Gastroesophageal sphincter (tissue), 3 donors: ENCODE data around the gene TELO2.

ENCODE experiments used
- EP300 ChIP-seq: sonication (generic); formaldehyde crosslinking; IDR thresholded peaks from one replicate; pipeline ENCODE4 v1.6.1; 2017; ENCODE audit warnings: antibody characterized with exemption, mild to moderate bottlenecking
- POLR2A ChIP-seq, 2 donors: fragments of 450-650 bp; IDR thresholded peaks; one replicate each; pipeline ENCODE4 v1.6.1; 2017; ENCODE audit warnings: antibody characterized with exemption in 2 of 2, mild to moderate bottlenecking in 2 of 2, moderate library complexity in 1 of 2
- TF ChIP-seq, protein P1 (sequence below), 4 experiments: fragments of 200-600 bp in 2 of 4; fragments of 450-650 bp in 2 of 4; sonication (generic) in 1 of 4; IDR thresholded peaks; one replicate each; pipeline ENCODE4 v1.5.1; 2017 to 2019; ENCODE audit warnings: antibody characterized with exemption in 4 of 4, mild to moderate bottlenecking in 2 of 4, moderate library complexity in 2 of 4

DNA sequence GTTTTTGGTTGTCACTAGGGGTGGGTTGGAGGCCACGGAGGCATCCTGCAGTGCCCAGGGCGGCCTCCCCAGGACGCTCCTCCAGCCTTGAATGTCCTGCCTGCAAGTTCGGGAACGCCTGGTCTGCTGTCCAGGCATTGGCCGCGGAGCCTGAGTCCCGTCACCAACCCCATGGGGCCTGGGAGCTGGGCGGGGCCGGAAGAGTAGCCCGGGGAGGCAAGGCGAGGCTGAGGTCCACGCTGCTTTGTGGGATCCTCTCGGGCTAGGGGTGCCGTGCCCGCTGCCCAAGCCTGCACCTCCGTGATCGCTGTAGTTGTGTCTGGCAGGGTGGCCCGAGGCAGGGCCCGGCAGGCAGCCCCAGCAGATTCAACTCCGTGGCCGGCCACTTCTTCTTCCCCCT lies 12.8 kb downstream of the TELO2 start:
- TF ChIP-seq, protein P1, sequence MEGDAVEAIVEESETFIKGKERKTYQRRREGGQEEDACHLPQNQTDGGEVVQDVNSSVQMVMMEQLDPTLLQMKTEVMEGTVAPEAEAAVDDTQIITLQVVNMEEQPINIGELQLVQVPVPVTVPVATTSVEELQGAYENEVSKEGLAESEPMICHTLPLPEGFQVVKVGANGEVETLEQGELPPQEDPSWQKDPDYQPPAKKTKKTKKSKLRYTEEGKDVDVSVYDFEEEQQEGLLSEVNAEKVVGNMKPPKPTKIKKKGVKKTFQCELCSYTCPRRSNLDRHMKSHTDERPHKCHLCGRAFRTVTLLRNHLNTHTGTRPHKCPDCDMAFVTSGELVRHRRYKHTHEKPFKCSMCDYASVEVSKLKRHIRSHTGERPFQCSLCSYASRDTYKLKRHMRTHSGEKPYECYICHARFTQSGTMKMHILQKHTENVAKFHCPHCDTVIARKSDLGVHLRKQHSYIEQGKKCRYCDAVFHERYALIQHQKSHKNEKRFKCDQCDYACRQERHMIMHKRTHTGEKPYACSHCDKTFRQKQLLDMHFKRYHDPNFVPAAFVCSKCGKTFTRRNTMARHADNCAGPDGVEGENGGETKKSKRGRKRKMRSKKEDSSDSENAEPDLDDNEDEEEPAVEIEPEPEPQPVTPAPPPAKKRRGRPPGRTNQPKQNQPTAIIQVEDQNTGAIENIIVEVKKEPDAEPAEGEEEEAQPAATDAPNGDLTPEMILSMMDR (IDR thresholded peaks at IDR 0.05): no peak
- no peak for TF ChIP-seq EP300
- no peak for TF ChIP-seq POLR2A (IDR thresholded peaks at IDR 0.05)
